B cell (primary cell): ENCODE results near the gene STAU1.

Experiments used
- EZH2 ChIP-seq: IDR thresholded peaks from 2 replicates; pipeline ENCODE4 v1.6.1; 2012; ENCODE audit warnings: borderline replicate concordance, low read depth, mild to moderate bottlenecking, moderate library complexity, low read length; ENCODE audit not compliant: insufficient read depth, poor library complexity, severe bottlenecking
- TF ChIP-seq, protein P1 (sequence below): fragments of 200-600 bp; IDR thresholded peaks from one replicate; pipeline ENCODE4 v1.8.0; 2022; ENCODE audit warnings: antibody characterized with exemption, mild to moderate bottlenecking

DNA sequence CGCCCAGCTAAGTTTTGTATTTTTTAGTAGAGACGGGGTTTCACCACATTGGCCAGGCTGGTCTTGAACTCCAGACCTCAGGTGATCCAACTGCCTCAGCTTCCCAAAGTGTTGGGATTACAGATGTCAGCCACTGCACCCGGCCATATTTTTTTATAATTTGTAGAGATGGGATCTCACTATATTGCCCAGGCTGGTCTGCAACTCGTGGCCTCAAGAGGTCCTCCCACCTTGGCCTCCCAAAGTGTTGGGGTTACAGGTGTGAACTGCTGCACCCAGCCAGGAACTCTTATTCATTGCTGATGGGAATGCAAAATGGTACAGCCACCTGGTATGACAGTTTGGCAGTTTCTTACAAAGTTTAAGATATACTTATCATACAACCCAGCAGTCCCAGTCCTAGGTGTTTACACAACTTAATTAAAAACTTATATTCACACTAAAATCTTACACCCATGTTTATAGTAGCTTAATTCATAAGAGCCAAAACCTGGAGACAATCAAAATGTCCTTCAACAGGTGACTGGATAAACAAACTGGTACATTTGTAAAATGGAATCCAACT, 11.7 kb upstream of the STAU1 start:
- TF ChIP-seq, protein P1, sequence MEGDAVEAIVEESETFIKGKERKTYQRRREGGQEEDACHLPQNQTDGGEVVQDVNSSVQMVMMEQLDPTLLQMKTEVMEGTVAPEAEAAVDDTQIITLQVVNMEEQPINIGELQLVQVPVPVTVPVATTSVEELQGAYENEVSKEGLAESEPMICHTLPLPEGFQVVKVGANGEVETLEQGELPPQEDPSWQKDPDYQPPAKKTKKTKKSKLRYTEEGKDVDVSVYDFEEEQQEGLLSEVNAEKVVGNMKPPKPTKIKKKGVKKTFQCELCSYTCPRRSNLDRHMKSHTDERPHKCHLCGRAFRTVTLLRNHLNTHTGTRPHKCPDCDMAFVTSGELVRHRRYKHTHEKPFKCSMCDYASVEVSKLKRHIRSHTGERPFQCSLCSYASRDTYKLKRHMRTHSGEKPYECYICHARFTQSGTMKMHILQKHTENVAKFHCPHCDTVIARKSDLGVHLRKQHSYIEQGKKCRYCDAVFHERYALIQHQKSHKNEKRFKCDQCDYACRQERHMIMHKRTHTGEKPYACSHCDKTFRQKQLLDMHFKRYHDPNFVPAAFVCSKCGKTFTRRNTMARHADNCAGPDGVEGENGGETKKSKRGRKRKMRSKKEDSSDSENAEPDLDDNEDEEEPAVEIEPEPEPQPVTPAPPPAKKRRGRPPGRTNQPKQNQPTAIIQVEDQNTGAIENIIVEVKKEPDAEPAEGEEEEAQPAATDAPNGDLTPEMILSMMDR, result no peak
- TF ChIP-seq EZH2, result no peak
